ENCODE measurements around the gene KRT80. TPM values are rescaled to one million over a fixed set of nuclear protein-coding genes. Genes with fewer than 3 reads are reported as not detected.

Gene KRT80
- total RNA-seq, 2 donors from 2014 or later: 0.30 to 1.5 TPM

GRCh38 chr12:52203079-52203921 lies 11.5 kb upstream of the KRT80 start:
- Histone ChIP-seq H3K27ac (no peak overlapping the region), H3K4me3 (no peak overlapping the region), H3K36me3 (no peaks in the 10 kb centered on the region), H3K27me3 (no peaks in the 10 kb centered on the region), H3K4me1 (peaks cover 0 to 48% of the 10 kb centered on the region in 2 donors), H3K9me3 (no peaks in the 10 kb centered on the region)
- TF ChIP-seq CTCF (IDR thresholded peaks at IDR 0.05): no peak
- DNase-seq (ENCODE audit: low spot score): peak; percentile 78

- no peaks in the 10 kb centered on the region for H3K36me3 ChIP-seq
- no peaks in the 10 kb centered on the region for H3K27me3 ChIP-seq
- no peak overlapping the region for H3K27ac ChIP-seq
- H3K9me3 ChIP-seq: no peaks in the 10 kb centered on the region
- DNase-seq (ENCODE audit: low spot score): no peak
- H3K4me1 ChIP-seq: peaks cover 0 to 49% of the 10 kb centered on the region in 2 donors
- no peak overlapping the region for H3K4me3 ChIP-seq
- TF ChIP-seq CTCF (IDR thresholded peaks at IDR 0.05): no peak
Observed at GRCh38 chr12:52202361-52203078, 10.7 kb upstream of the KRT80 start.

GRCh38 chr12:52201451-52201839 lies 9.6 kb upstream of the KRT80 start:
- Histone ChIP-seq H3K27me3 (no peaks in the 10 kb centered on the region), H3K9me3 (no peaks in the 10 kb centered on the region), H3K36me3 (no peaks in the 10 kb centered on the region), H3K4me3 (no peak overlapping the region), H3K27ac (no peak overlapping the region), H3K4me1 (peaks cover 0 to 50% of the 10 kb centered on the region in 2 donors)
- no peak for TF ChIP-seq CTCF (IDR thresholded peaks at IDR 0.05)
- no peak for DNase-seq (ENCODE audit: low spot score)

GRCh38 chr12:52200781-52201450 lies 9.1 kb upstream of the KRT80 start:
- no peak overlapping the region for H3K27ac ChIP-seq
- no peaks in the 10 kb centered on the region for H3K9me3 ChIP-seq
- no peaks in the 10 kb centered on the region for H3K27me3 ChIP-seq
- TF ChIP-seq CTCF (IDR thresholded peaks at IDR 0.05): no peak
- H3K36me3 ChIP-seq: no peaks in the 10 kb centered on the region
- no peak overlapping the region for H3K4me3 ChIP-seq
- H3K4me1 ChIP-seq: peaks cover 0 to 50% of the 10 kb centered on the region in 2 donors
- no peak for DNase-seq (ENCODE audit: low spot score)

- no peaks in the 10 kb centered on the region for H3K9me3 ChIP-seq
- H3K4me3 ChIP-seq: no peak overlapping the region
- H3K27me3 ChIP-seq: no peaks in the 10 kb centered on the region
- no peaks in the 10 kb centered on the region for H3K36me3 ChIP-seq
- no peak for TF ChIP-seq CTCF (IDR thresholded peaks at IDR 0.05)
- H3K27ac ChIP-seq: no peak overlapping the region
- no peak for DNase-seq (ENCODE audit: low spot score)
- H3K4me1 ChIP-seq: peaks cover 0 to 50% of the 10 kb centered on the region in 2 donors
Observed at GRCh38 chr12:52200086-52200780, 8.4 kb upstream of the KRT80 start.

Measured in right atrium auricular region (tissue), 2 donors.